Neural cell (in vitro differentiated cells): ENCODE results near the gene SPOCK1. TPM values are rescaled to one million over a fixed set of nuclear protein-coding genes. Genes with fewer than 3 reads are reported as not detected.

Source experiments
- H2AFZ ChIP-seq: fragments of 200-600, 300-800 bp; sonication (generic), shearing (Covaris generic); 2 replicates; pipeline ENCODE4 v1.6.0; 2014; ENCODE audit warnings: low read depth, mild to moderate bottlenecking, antibody characterized with exemption, low read length, moderate library complexity
- H3F3A ChIP-seq: fragments of 200-600 bp; shearing (Covaris generic); 2 replicates; pipeline ENCODE4 v1.6.1; 2016; ENCODE audit warnings: mild to moderate bottlenecking, moderate library complexity, mixed read lengths, antibody characterized with exemption, low read length; ENCODE audit not compliant: insufficient read depth, poor library complexity, severe bottlenecking
- H3K27ac ChIP-seq: fragments of 200-600, 300-800 bp; sonication (generic), shearing (Covaris generic); 2 replicates; pipeline ENCODE4 v1.5.1; 2014; ENCODE audit warnings: mild to moderate bottlenecking, low read length, moderate library complexity
- H3K27me3 ChIP-seq: fragments of 300-800, 200-600 bp; sonication (generic), shearing (Covaris generic); 2 replicates; pipeline ENCODE4 v1.6.0; 2014; ENCODE audit warnings: mild to moderate bottlenecking, low read depth, low read length, moderate library complexity; ENCODE audit not compliant: insufficient read depth
- H3K36me3 ChIP-seq: fragments of 300-800, 200-600 bp; sonication (generic), shearing (Covaris generic); 2 replicates; pipeline ENCODE4 v1.5.1; 2014; ENCODE audit warnings: mild to moderate bottlenecking, antibody characterized with exemption, low read length, moderate library complexity; ENCODE audit not compliant: insufficient read depth
- H3K4me2 ChIP-seq: fragments of 300-800, 200-600 bp; sonication (generic), shearing (Covaris generic); 2 replicates; pipeline ENCODE4 v1.6.0; 2014; ENCODE audit warnings: mild to moderate bottlenecking, low read length
- H3K4me3 ChIP-seq: fragments of 300-800, 200-600 bp; sonication (generic), shearing (Covaris generic); 2 replicates; pipeline ENCODE4 v1.5.1; 2014; ENCODE audit warnings: mild to moderate bottlenecking, low read length, moderate library complexity
- H3K79me2 ChIP-seq: fragments of 200-600 bp; shearing (Covaris generic); replicated peaks from 2 replicates; pipeline ENCODE4 v1.6.0; 2014; ENCODE audit warnings: mild to moderate bottlenecking, low read length, moderate library complexity; ENCODE audit not compliant: insufficient read depth
- H3K9ac ChIP-seq: fragments of 300-800, 200-600 bp; sonication (generic), shearing (Covaris generic); 2 replicates; pipeline ENCODE4 v1.6.1; 2016; ENCODE audit warnings: mild to moderate bottlenecking, low read length, mixed read lengths
- H3K9me2 ChIP-seq: fragments of 200-600 bp; shearing (Covaris generic); 2 replicates; pipeline ENCODE4 v1.6.1; 2016; ENCODE audit warnings: mild to moderate bottlenecking, low read length, mixed read lengths; ENCODE audit not compliant: insufficient read depth
- H3K9me3 ChIP-seq: fragments of 200-600, 300-800 bp; sonication (generic), shearing (Covaris generic); 2 replicates; pipeline ENCODE4 v1.6.1; 2016; ENCODE audit warnings: mild to moderate bottlenecking, mixed run types, low read length, moderate library complexity, mixed read lengths
- H4K20me1 ChIP-seq: fragments of 200-600 bp; shearing (Covaris generic); 2 replicates; pipeline ENCODE4 v1.6.1; 2016; ENCODE audit warnings: mild to moderate bottlenecking, mixed run types; ENCODE audit not compliant: insufficient read depth
- EP300 ChIP-seq: fragments of 450-650 bp; conservative IDR thresholded peaks from 2 replicates; pipeline ENCODE4 v1.6.1; 2014; ENCODE audit warnings: antibody characterized with exemption, mild to moderate bottlenecking, moderate library complexity; ENCODE audit not compliant: poor library complexity, severe bottlenecking
- EZH2 ChIP-seq: fragments of 200-600, 300-800 bp; shearing (Covaris generic), sonication (generic); IDR thresholded peaks from 2 replicates; pipeline ENCODE4 v1.6.1; 2014; ENCODE audit warnings: antibody characterized with exemption, low read length, borderline replicate concordance, mild to moderate bottlenecking; ENCODE audit not compliant: insufficient read depth, poor library complexity, severe bottlenecking
- MXI1 ChIP-seq: fragments of 450-650 bp; conservative IDR thresholded peaks from 2 replicates; pipeline ENCODE4 v1.6.1; 2014; ENCODE audit warnings: antibody characterized with exemption, mild to moderate bottlenecking; ENCODE audit not compliant: poor library complexity, severe bottlenecking
- POLR2AphosphoS5 ChIP-seq: IDR thresholded peaks from 2 replicates; pipeline ENCODE4 v1.6.1; 2012
- RAD21 ChIP-seq: fragments of 450-650 bp; conservative IDR thresholded peaks from 2 replicates; pipeline ENCODE4 v1.6.1; 2014; ENCODE audit warnings: antibody characterized with exemption, mild to moderate bottlenecking, moderate library complexity
- SMC3 ChIP-seq: fragments of 450-650 bp; conservative IDR thresholded peaks from 2 replicates; pipeline ENCODE4 v1.6.1; 2014; ENCODE audit warnings: antibody characterized with exemption, mild to moderate bottlenecking, moderate library complexity; ENCODE audit not compliant: poor library complexity
- TAF1 ChIP-seq: IDR thresholded peaks from 2 replicates; pipeline ENCODE4 v1.6.1; 2012; ENCODE audit warnings: low read depth
- polyA plus RNA-seq: library from polyadenylated mRNA; depleted of rRNA; stranded (reverse); fragments of >200 nt; gene quantifications from 2 replicates; pipeline ENCODE4 v1.2.3, GENCODE V29; 2014
- TF ChIP-seq, protein P1 (sequence below): IDR thresholded peaks from 2 replicates; pipeline ENCODE4 v1.6.1; 2012; ENCODE audit warnings: borderline replicate concordance
- TF ChIP-seq, protein P2 (sequence below): fragments of 450-650 bp; IDR thresholded peaks from 2 replicates; pipeline ENCODE4 v1.5.1; 2014; ENCODE audit warnings: antibody characterized with exemption, mild to moderate bottlenecking, moderate library complexity; ENCODE audit not compliant: poor library complexity, severe bottlenecking

The SPOCK1 gene
- polyA plus RNA-seq, 1 donor from 2014 or later: 33.6 TPM

DNA sequence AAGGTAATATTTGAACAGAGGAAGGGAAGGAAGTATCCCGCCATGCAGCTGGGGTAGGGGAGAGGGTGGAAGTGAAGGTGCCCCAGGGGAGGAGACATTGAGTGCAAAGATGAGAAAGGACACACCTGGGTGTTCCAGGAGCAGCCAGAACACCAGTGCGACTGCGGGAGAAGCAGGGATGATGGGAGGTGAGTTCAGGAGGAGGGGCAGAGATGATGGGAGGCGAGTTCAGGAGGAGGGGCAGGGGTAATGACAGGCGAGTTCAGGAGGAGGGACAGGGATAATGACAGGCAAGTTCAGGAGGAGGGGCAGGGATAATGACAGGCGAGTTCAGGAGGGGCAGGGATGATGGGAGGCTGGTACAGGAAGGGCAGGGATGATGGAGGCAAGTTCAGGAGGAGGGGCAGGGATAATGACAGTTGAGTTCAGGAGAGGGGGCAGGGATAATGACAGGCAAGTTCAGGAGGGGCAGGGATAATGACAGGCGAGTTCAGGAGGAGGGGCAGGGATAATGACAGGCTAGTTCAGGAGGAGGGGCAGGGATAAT lies 17.2 kb upstream of the SPOCK1 start:
- TF ChIP-seq EZH2 (no peak), RAD21 (no peak), POLR2AphosphoS5 (no peak), SMC3 (no peak), MXI1 (no peak), TAF1 (no peak), EP300 (no peak)
- TF ChIP-seq, protein P1, sequence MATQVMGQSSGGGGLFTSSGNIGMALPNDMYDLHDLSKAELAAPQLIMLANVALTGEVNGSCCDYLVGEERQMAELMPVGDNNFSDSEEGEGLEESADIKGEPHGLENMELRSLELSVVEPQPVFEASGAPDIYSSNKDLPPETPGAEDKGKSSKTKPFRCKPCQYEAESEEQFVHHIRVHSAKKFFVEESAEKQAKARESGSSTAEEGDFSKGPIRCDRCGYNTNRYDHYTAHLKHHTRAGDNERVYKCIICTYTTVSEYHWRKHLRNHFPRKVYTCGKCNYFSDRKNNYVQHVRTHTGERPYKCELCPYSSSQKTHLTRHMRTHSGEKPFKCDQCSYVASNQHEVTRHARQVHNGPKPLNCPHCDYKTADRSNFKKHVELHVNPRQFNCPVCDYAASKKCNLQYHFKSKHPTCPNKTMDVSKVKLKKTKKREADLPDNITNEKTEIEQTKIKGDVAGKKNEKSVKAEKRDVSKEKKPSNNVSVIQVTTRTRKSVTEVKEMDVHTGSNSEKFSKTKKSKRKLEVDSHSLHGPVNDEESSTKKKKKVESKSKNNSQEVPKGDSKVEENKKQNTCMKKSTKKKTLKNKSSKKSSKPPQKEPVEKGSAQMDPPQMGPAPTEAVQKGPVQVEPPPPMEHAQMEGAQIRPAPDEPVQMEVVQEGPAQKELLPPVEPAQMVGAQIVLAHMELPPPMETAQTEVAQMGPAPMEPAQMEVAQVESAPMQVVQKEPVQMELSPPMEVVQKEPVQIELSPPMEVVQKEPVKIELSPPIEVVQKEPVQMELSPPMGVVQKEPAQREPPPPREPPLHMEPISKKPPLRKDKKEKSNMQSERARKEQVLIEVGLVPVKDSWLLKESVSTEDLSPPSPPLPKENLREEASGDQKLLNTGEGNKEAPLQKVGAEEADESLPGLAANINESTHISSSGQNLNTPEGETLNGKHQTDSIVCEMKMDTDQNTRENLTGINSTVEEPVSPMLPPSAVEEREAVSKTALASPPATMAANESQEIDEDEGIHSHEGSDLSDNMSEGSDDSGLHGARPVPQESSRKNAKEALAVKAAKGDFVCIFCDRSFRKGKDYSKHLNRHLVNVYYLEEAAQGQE: no peak
- TF ChIP-seq, protein P2, sequence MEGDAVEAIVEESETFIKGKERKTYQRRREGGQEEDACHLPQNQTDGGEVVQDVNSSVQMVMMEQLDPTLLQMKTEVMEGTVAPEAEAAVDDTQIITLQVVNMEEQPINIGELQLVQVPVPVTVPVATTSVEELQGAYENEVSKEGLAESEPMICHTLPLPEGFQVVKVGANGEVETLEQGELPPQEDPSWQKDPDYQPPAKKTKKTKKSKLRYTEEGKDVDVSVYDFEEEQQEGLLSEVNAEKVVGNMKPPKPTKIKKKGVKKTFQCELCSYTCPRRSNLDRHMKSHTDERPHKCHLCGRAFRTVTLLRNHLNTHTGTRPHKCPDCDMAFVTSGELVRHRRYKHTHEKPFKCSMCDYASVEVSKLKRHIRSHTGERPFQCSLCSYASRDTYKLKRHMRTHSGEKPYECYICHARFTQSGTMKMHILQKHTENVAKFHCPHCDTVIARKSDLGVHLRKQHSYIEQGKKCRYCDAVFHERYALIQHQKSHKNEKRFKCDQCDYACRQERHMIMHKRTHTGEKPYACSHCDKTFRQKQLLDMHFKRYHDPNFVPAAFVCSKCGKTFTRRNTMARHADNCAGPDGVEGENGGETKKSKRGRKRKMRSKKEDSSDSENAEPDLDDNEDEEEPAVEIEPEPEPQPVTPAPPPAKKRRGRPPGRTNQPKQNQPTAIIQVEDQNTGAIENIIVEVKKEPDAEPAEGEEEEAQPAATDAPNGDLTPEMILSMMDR: no peak
- Histone ChIP-seq H3K36me3 (no peaks in the 10 kb centered on the region), H2AFZ (no peak overlapping the region), H3K79me2 (no peaks in the 10 kb centered on the region), H4K20me1 (no peaks in the 10 kb centered on the region), H3K9me2 (no peaks in the 10 kb centered on the region), H3K4me2 (no peak overlapping the region), H3K27ac (no peak overlapping the region), H3K9me3 (no peaks in the 10 kb centered on the region), H3K4me3 (no peak overlapping the region), H3F3A (no peaks in the 10 kb centered on the region), H3K27me3 (no peaks in the 10 kb centered on the region), H3K9ac (no peak overlapping the region)

DNA sequence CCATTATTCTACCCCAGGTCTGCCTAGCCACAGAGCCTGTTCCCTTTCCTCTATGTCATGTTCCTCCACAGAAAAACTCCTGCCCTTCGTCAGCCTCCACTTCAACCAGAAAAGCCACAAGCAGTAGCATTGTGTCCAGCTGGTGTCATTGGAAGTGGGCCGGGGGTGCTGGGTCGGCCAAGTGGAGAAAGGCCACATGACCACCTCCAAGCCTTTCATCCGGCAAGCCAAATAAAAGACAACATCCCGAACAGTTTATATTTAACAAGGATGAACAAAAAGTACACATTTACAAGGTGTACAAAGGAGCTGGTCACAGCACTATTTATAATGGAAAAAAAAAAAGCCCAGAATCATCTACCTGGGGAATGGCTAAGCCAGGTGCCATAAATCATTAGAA lies 16.1 kb upstream of the SPOCK1 start:
- Histone ChIP-seq H3K36me3 (no peaks in the 10 kb centered on the region), H3K9me3 (no peaks in the 10 kb centered on the region)

More for the DNA sequence above, 16.1 kb upstream of the SPOCK1 start:
- no peak for TF ChIP-seq EP300
- no peak for TF ChIP-seq POLR2AphosphoS5
- no peak for TF ChIP-seq SMC3
- no peak for TF ChIP-seq TAF1
- TF ChIP-seq, protein P2: no peak
- no peak for TF ChIP-seq EZH2
- no peak for TF ChIP-seq RAD21
- TF ChIP-seq, protein P1: no peak
- no peak for TF ChIP-seq MXI1
- H3K9me2 ChIP-seq: no peaks in the 10 kb centered on the region
- no peak overlapping the region for H3K9ac ChIP-seq
- H3K27me3 ChIP-seq: no peaks in the 10 kb centered on the region
- H3F3A ChIP-seq: no peaks in the 10 kb centered on the region
- no peaks in the 10 kb centered on the region for H4K20me1 ChIP-seq
- no peak overlapping the region for H3K27ac ChIP-seq
- H2AFZ ChIP-seq: no peak overlapping the region
- H3K4me3 ChIP-seq: no peak overlapping the region
- H3K79me2 ChIP-seq: no peaks in the 10 kb centered on the region
- H3K4me2 ChIP-seq: no peak overlapping the region
